ENCODE data around the gene HIVEP3.

GRCh38 chr1:41607808-41608207, 310.9 kb downstream of the HIVEP3 start:
- TF ChIP-seq POLR2A (IDR thresholded peaks at IDR 0.05) (no peak), CTCF (IDR thresholded peaks at IDR 0.05) (no peak)
